Parathyroid adenoma (tissue), 2 donors: Measurements from ENCODE around the gene LCE3C.

Source experiments
- H2AFZ ChIP-seq: fragments of 300-600 bp; sonication (generic); one replicate; pipeline ENCODE4 v1.7.0; 2017; ENCODE audit warnings: antibody characterized with exemption, mild to moderate bottlenecking
- H3K27ac ChIP-seq: fragments of 300-600 bp; sonication (generic); one replicate; pipeline ENCODE4 v1.7.0; 2017
- H3K27me3 ChIP-seq: fragments of 300-600 bp; sonication (generic); one replicate; pipeline ENCODE4 v1.7.0; 2017; ENCODE audit warnings: low read length; ENCODE audit not compliant: control insufficient read depth, insufficient read depth
- H3K36me3 ChIP-seq: fragments of 300-600 bp; sonication (generic); one replicate; pipeline ENCODE4 v1.7.0; 2017; ENCODE audit warnings: low read length; ENCODE audit not compliant: control insufficient read depth, insufficient read depth
- H3K4me1 ChIP-seq: fragments of 300-600 bp; sonication (generic); one replicate; pipeline ENCODE4 v1.7.0; 2017; ENCODE audit warnings: control low read depth
- H3K4me2 ChIP-seq: fragments of 300-600 bp; sonication (generic); one replicate; pipeline ENCODE4 v1.7.0; 2017; ENCODE audit warnings: low read length
- H3K4me3 ChIP-seq: fragments of 300-600 bp; sonication (generic); one replicate; pipeline ENCODE4 v1.7.0; 2017; ENCODE audit warnings: low read depth, low read length
- H3K79me2 ChIP-seq: fragments of 300-600 bp; sonication (generic); one replicate; pipeline ENCODE4 v1.7.0; 2017; ENCODE audit warnings: control low read depth
- H3K9ac ChIP-seq: fragments of 300-600 bp; sonication (generic); one replicate; pipeline ENCODE4 v1.7.0; 2017; ENCODE audit warnings: mild to moderate bottlenecking
- H3K9me3 ChIP-seq: fragments of 300-600 bp; sonication (generic); one replicate; pipeline ENCODE4 v1.7.0; 2017; ENCODE audit warnings: low read length; ENCODE audit not compliant: control insufficient read depth
- CTCF ChIP-seq: fragments of 300-600 bp; sonication (generic); IDR thresholded peaks from one replicate; pipeline ENCODE4 v1.7.0; 2017; ENCODE audit warnings: antibody characterized with exemption, mild to moderate bottlenecking
- donor health status: primary hyperparathyroidism.

The LCE3C gene

DNA sequence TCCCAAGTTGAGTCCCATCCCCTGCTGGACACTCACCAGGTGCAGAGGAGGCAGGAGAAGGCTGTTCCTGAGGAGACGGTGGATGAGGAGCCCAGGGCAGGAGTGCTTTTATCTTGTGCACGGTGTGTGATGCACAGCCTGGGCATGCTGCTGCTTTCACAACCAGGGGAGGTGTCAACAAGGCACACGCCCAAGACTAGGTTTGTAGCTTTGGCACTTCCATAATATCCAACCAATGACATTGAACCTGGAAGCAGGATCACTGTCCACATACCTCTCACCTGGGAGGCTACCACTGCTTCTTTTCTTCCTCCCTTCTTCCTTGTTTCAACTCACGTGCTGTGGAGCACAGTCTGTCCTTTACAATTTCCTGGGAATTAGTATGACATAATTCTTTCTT is 19.6 kb upstream of the LCE3C start, which contains the start of gene LCE3D:
Gene LCE3D (minus strand): TSS at position 84 of the 400 bp plus-strand sequence. CDS start 580 bp downstream, outside the sequence.
- TF ChIP-seq CTCF = no peak
- Histone ChIP-seq H3K36me3 (no peaks in the 10 kb centered on the region), H3K27ac (no peak within 1 kb of the TSS), H3K79me2 (no peaks in the 10 kb centered on the region), H3K4me2 (no peak within 1 kb of the TSS), H3K9ac (no peak within 1 kb of the TSS), H3K4me3 (no peak within 1 kb of the TSS), H3K4me1 (no peaks in the 10 kb centered on the region), H3K27me3 (no peaks in the 10 kb centered on the region), H3K9me3 (no peaks in the 10 kb centered on the region), H2AFZ (no peak within 1 kb of the TSS)

GRCh38 chr1:152582647-152583046 is 17.4 kb upstream of the LCE3C start:
- no peak for TF ChIP-seq CTCF

GRCh38 chr1:152585586-152585985 is 14.4 kb upstream of the LCE3C start:
- no peaks in the 10 kb centered on the region for H3K9me3 ChIP-seq
- H2AFZ ChIP-seq = no peak overlapping the region
- H3K4me3 ChIP-seq = no peak overlapping the region
- no peak overlapping the region for H3K9ac ChIP-seq
- H3K79me2 ChIP-seq = no peaks in the 10 kb centered on the region
- H3K4me2 ChIP-seq = no peak overlapping the region
- no peaks in the 10 kb centered on the region for H3K36me3 ChIP-seq
- H3K27ac ChIP-seq = no peak overlapping the region
- no peaks in the 10 kb centered on the region for H3K27me3 ChIP-seq
- no peak for TF ChIP-seq CTCF
- no peaks in the 10 kb centered on the region for H3K4me1 ChIP-seq

More at GRCh38 chr1:152582647-152583046, 17.4 kb upstream of the LCE3C start:
- Histone ChIP-seq H2AFZ (no peak overlapping the region), H3K27ac (no peak overlapping the region), H3K9ac (no peak overlapping the region), H3K4me1 (no peaks in the 10 kb centered on the region), H3K36me3 (no peaks in the 10 kb centered on the region), H3K4me2 (no peak overlapping the region), H3K79me2 (no peaks in the 10 kb centered on the region), H3K4me3 (no peak overlapping the region), H3K9me3 (no peaks in the 10 kb centered on the region), H3K27me3 (no peaks in the 10 kb centered on the region)

DNA sequence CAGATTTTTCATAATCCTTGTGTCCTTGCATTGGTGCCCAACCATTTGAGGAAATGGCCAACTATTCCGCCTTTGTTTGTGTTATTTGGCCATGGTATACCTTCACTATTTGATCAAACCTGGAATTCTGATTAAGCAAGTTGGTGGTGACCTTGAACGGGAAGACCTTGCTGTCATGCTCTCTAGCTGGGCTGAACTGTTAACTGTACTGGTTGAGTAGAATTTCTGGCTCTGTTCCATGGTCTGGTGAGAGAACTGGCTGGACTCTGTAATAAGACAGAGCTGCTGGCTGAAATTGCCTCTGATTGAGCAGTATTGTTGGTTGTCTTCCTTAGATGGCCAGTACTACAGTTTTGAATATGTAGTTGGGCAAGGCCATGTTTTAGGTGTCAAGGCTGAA is 3.0 kb upstream of the LCE3C start:
- Histone ChIP-seq H3K27me3 (no peaks in the 10 kb centered on the region), H3K9ac (no peak overlapping the region), H3K4me2 (no peak overlapping the region), H3K9me3 (no peaks in the 10 kb centered on the region), H2AFZ (no peak overlapping the region), H3K79me2 (no peaks in the 10 kb centered on the region), H3K27ac (no peak overlapping the region), H3K4me1 (no peaks in the 10 kb centered on the region), H3K36me3 (no peaks in the 10 kb centered on the region), H3K4me3 (no peak overlapping the region)
- TF ChIP-seq CTCF = no peak

DNA sequence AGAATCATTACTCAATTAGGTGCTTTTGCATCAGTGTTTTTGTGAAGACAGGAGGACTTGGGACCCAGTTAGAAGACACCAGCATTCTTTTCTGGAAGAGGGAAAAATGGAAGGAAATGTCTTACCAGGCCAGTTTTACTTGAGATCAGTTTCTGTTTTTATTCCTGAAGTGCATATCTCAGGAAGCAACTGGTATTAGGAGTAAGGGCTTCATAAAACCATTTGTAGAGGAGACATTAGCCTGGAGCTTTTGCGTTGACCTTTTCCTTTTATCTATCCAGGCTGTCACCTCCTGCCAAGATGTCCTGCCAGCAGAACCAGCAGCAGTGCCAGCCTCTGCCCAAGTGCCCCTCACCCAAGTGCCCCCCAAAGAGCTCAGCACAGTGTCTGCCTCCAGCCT is 13.5 kb downstream of the LCE3C start, which contains the start of gene LCE3B:
Gene LCE3B (plus strand): TSS at position 301 of the 400 bp plus-strand sequence. CDS start 0 bp downstream, at position 301.
- H3K27me3 ChIP-seq = no peaks in the 10 kb centered on the region
- no peak within 1 kb of the TSS for H3K9ac ChIP-seq
- TF ChIP-seq CTCF = no peak
- H3K79me2 ChIP-seq = no peaks in the 10 kb centered on the region
- no peaks in the 10 kb centered on the region for H3K9me3 ChIP-seq
- H2AFZ ChIP-seq = no peak within 1 kb of the TSS
- H3K36me3 ChIP-seq = no peaks in the 10 kb centered on the region
- H3K27ac ChIP-seq = no peak within 1 kb of the TSS
- no peaks in the 10 kb centered on the region for H3K4me1 ChIP-seq
- no peak within 1 kb of the TSS for H3K4me2 ChIP-seq
- H3K4me3 ChIP-seq = no peak within 1 kb of the TSS
